Central memory CD8-positive, alpha-beta T cell (primary cell): ENCODE measurements around the gene PCBP3.
"Not testable (repeated sequence)": the region's sequence is repeated elsewhere in the genome, so short reads cannot be mapped to it uniquely, and the experiment has no call there.

ENCODE experiments used
- ATAC-seq: fragments of 150-1000 bp; cut with Tn5 transposase; replicated peaks from 2 replicates; pipeline ENCODE4 v1.10.0; 2022; ENCODE audit warnings: mild to moderate bottlenecking, moderate FRiP score, moderate number of reproducible peaks; ENCODE audit not compliant: poor library complexity, severe bottlenecking; ENCODE audit errors: extremely low read depth
- DNase-seq, 2 donors: peaks; one replicate each; pipeline ENCODE4 v3.0.0; 2021; ENCODE audit warnings: low spot score in 2 of 2
- H3K27ac Mint-ChIP-seq: one replicate; pipeline ENCODE4 v1.8.0; 2022; ENCODE audit warnings: low read depth, mild to moderate bottlenecking, moderate library complexity, mixed read lengths
- H3K27me3 Mint-ChIP-seq: one replicate; pipeline ENCODE4 v1.8.0; 2022; ENCODE audit warnings: mixed read lengths
- H3K36me3 Mint-ChIP-seq: one replicate; pipeline ENCODE4 v1.8.0; 2022; ENCODE audit warnings: mild to moderate bottlenecking, moderate library complexity, mixed read lengths; ENCODE audit not compliant: insufficient read depth
- H3K4me1 Mint-ChIP-seq: one replicate; pipeline ENCODE4 v1.8.0; 2022; ENCODE audit warnings: mixed read lengths
- H3K4me3 Mint-ChIP-seq: one replicate; pipeline ENCODE4 v1.8.0; 2022; ENCODE audit warnings: mild to moderate bottlenecking, moderate library complexity, mixed read lengths
- H3K9me3 Mint-ChIP-seq: one replicate; pipeline ENCODE4 v1.8.0; 2022; ENCODE audit warnings: mixed read lengths

Gene PCBP3

DNA sequence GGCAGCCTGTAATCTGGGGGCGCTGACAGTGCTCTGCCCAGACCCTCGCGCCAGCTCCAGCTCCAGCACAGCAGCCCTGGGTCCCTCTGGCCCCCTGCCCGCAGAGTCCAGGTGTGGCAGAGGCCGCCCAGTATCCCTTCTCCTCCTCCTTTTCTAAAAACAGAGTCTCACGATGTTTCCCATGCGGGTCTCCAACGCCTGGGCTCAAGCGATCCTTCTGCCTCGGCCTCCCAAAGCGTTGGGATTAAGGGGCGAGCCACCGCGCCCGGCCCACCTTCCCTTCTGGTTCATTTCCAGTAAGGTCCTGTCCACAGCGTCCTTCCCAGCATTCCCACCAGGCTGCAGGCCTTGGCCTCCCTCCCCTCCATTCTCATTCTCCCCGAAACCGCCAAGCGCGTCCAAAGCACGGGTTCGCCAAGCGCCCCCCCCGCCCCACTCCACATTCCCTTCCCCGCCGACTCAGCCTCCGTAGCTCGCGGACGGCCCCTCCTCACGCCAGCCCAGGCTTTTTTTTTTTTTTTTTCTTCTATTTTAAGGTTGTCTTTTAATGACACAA lies 2.0 kb upstream of the PCBP3 start:
- peaks cover 6% of the 10 kb centered on the region for H3K4me1 Mint-ChIP-seq
- H3K4me3 Mint-ChIP-seq, result peak overlapping the region; percentile 12
- H3K36me3 Mint-ChIP-seq, result peaks cover 7% of the 10 kb centered on the region
- no peak for ATAC-seq
- H3K27me3 Mint-ChIP-seq, result peaks cover 24% of the 10 kb centered on the region
- no peak overlapping the region for H3K27ac Mint-ChIP-seq
- H3K9me3 Mint-ChIP-seq, result peaks cover 5% of the 10 kb centered on the region
- no peak for DNase-seq

DNA sequence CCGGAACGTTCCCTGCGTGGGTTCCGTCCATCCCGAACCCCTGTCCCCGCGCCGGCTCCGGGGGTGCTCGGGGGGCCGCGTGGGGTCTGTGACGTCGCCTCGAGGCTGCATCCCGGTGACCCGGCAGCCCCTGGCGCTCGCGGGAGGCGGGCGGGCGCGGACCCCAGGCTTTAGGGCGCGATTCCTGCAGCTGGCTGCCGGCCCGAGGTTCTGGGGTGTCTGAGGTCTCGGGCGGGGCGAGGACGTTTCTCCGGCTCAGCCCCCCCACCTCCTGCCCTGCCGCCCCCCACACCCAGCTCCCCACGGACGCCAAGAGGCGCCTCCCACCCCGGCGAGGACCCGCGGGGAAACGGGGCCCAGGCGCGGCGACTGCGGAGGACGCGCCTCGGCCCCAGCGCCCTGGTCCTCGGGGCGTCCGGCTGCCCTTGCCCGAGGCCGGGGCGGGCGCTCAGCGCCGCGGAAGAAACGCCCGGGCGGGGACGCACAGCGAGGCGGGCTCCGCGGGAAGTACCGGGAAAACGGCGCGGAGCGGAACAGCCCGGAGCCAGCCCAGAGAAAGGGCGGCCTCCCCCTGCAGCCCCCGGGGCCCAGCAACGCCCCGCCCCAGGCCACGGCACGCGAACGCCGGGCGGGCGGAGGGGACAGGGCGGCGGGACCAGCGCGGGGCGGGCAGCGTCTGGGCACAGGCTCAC lies 1.3 kb upstream of the PCBP3 start:
- Mint-ChIP-seq H3K4me3 (no peak overlapping the region), H3K4me1 (peaks cover 6% of the 10 kb centered on the region), H3K9me3 (peaks cover 5% of the 10 kb centered on the region), H3K27me3 (peaks cover 31% of the 10 kb centered on the region), H3K27ac (no peak overlapping the region), H3K36me3 (peaks cover 7% of the 10 kb centered on the region)
- ATAC-seq, result no peak
- no peak for DNase-seq

DNA sequence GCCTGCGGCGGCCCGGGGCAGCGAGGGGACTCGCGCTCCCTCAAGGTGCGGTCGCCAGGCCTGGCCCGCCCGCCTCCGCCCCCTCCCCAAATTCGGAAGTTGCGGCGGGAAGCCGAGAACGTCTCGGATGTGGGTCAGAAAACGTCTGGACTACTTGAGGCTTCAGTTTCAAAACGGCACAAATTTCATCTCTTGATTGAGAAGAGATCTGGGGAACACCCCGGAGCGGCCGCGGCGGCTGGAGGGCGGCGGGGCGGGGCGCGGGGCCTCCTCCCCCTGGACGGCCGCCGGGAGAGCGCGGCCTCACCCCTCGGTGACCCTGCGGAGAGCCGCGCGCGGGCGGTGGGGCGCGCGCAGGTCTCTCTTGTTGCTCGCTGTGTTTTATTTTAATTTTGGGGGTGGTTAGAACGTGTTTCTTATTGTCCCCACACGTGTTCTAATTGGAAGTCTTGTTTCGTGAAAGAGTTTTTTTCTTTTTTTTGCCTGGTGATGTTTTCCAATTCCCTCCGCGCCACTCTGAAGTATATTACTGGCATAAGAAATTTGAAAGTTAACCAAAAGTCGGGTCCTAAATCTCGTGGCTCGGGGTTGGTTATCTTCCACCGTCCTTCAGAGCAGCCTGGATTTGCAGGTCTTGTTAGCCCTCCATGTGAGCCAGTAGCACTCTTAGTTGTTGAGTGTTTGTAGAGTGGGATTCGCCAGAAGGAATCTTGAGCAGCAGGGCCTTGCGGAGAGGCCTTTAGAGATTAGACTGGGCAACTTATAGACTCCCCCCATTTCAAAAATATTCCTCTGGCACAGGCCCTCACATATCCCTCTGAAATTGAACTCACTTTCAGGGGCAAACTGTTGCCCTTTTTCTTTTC lies 749 bp downstream of the PCBP3 start:
- H3K4me1 Mint-ChIP-seq, result peaks cover 6% of the 10 kb centered on the region
- peak overlapping the region; percentile 46 for H3K4me3 Mint-ChIP-seq
- no peak overlapping the region for H3K27ac Mint-ChIP-seq
- H3K27me3 Mint-ChIP-seq, result peaks cover 51% of the 10 kb centered on the region
- peaks cover 10% of the 10 kb centered on the region for H3K9me3 Mint-ChIP-seq
- peaks cover 7% of the 10 kb centered on the region for H3K36me3 Mint-ChIP-seq
- DNase-seq (no peak), ATAC-seq (no peak)

DNA sequence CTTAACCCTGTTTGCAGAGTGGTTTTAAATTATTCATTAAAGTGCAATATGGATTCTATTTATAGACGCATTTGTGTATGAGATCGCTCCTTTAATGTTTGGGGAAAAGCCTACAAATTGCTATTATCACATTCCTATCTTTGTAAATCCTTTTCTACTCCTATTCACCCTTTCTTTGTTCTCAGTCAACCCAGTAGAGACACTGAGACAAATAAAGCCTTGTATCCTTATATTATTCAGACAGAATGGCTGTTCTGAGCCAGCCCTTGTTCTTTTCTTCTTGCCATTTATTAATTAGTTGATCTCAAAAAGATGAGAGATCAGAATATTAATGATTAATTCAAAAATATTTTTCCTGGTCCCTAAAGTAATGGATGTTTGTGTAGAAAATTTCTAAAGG lies 8.4 kb downstream of the PCBP3 start:
- H3K36me3 Mint-ChIP-seq, result no peaks in the 10 kb centered on the region
- no peak overlapping the region for H3K27ac Mint-ChIP-seq
- ATAC-seq (no peak), DNase-seq (no peak)
- H3K4me3 Mint-ChIP-seq, result no peak overlapping the region
- peaks cover 84% of the 10 kb centered on the region for H3K27me3 Mint-ChIP-seq
- H3K9me3 Mint-ChIP-seq, result peaks cover 5% of the 10 kb centered on the region
- no peaks in the 10 kb centered on the region for H3K4me1 Mint-ChIP-seq

DNA sequence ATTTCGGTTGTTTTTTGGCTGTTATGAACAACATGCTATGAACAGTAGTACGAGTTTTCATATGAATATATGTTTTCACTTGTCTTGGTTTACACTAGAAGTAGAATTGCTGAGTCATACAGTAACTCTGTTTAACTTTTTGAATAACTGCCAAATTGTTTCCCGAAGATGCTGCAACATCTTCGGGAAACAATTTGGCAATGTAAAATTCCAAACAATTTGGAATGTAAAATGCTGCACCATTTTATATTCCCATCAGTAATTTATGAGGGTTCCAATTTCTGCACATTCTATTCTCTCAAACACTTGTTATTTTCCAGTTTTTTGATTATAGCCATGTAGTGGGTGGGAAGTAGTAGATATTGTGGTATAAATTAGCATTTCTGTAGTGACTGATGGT lies 11.6 kb downstream of the PCBP3 start:
- H3K4me3 Mint-ChIP-seq, result no peak overlapping the region
- H3K9me3 Mint-ChIP-seq, result no peaks in the 10 kb centered on the region
- H3K36me3 Mint-ChIP-seq, result no peaks in the 10 kb centered on the region
- no peaks in the 10 kb centered on the region for H3K4me1 Mint-ChIP-seq
- DNase-seq, result no peak
- peaks cover 85% of the 10 kb centered on the region for H3K27me3 Mint-ChIP-seq
- no peak overlapping the region for H3K27ac Mint-ChIP-seq
- no peak for ATAC-seq

DNA sequence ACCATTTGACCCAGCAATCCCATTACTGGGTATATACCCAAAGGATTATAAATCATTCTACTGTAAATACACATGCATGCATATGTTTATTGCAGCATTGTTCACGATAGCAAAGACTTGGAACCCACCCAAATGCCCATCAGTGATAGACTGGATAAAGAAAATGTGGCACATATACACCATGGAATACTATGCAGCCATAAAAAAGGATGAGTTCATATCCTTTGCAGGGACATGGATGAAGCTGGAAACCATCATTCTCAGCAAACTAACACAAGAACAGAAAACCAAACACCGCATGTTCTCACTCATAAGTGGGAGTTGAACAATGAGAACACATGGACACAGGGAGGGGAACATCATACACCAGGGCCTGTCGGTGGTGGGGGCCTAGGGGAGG lies 12.6 kb downstream of the PCBP3 start:
- not testable (repeated sequence) for H3K36me3 Mint-ChIP-seq, H3K9me3 Mint-ChIP-seq, ATAC-seq, DNase-seq, H3K4me3 Mint-ChIP-seq, H3K27ac Mint-ChIP-seq, H3K4me1 Mint-ChIP-seq
- peaks cover 94% of the 10 kb centered on the region for H3K27me3 Mint-ChIP-seq

DNA sequence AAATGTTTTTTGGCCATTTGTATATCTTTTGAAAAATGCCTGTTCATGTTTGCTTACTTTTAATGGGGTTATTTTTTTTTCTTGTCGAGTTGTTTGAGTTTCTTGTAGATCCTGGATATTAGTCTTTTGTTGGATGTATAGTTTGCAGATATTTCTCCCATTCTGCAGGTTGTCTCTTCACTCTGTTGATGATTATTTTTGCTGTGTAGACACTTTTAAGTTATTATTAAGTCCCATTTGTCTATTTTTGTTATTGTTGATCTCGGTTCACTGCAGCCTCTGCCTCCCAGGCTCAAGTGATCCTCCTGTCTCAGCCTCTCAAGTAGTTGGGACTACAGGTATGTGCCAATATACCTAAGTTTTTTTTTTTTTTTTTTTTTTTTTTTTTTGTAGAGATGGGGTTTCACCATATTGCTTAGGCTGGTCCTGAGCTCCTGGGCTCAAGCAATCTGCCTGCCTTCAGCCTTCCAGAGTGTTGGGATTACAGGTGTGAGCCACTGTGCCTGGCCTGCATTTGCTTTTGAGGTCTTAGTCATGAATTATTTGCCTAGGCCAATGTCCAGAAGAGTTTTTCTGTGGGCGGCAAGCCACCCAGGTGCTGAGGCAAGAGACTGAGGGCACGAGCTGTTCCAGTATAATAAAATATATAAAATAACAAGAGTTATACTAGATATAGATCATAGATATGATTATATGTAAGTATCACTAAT lies 18.5 kb downstream of the PCBP3 start:
- not testable (repeated sequence) for H3K36me3 Mint-ChIP-seq, H3K4me3 Mint-ChIP-seq, ATAC-seq, DNase-seq, H3K4me1 Mint-ChIP-seq, H3K27ac Mint-ChIP-seq
- H3K9me3 Mint-ChIP-seq, result peaks cover 14% of the 10 kb centered on the region
- peaks cover 79% of the 10 kb centered on the region for H3K27me3 Mint-ChIP-seq

DNA sequence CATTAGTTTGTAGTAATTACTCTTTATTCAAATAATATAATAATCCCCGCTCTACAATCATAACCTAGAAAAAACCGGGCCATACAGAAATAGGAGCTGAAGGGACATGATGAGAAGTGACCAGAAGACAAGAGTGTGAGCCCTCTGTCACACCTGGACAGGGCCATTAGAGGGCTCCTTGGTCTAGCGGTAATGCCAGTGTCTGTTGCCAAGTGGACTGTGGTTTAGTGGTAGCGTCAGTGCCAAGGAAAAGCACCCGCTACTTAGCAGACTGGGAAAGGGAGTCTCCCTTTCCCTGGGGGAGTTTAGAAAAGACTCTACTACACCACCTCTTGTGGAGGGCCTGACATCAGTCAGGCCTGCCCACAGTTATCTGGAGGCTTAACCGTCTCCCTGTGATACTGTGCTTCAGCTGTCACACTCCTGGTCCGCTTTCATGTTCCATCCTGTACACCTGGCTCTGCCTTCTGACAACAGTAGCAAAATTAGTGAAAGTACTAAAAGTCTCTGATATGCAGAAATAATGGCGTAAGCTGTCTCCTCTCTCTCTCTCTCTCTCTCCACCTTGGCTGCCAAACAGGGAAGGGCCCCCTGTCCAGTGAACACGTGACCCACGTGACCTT lies 19.2 kb downstream of the PCBP3 start:
- H3K27me3 Mint-ChIP-seq, result peaks cover 72% of the 10 kb centered on the region
- H3K9me3 Mint-ChIP-seq, result peaks cover 20% of the 10 kb centered on the region
- DNase-seq, H3K27ac Mint-ChIP-seq, H3K4me3 Mint-ChIP-seq, H3K36me3 Mint-ChIP-seq, H3K4me1 Mint-ChIP-seq, ATAC-seq: not testable (repeated sequence)

DNA sequence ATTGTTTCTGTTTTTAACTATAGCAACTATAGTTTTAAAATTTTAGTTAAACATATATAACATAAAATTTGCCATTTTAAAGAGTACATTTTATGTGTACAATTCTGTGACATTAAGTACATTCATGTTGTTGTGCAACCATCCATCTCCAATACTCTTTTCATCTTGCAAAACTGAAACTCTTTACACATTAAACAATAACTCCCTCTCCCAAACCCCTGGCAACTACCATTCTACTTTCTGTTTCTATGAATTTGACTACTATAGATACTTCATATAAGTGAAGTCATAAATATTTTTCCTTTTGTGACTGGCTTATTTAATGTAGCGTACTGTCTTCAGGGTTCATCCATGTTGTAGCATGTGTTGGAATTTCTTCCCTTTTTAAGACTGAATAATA lies 25.9 kb downstream of the PCBP3 start:
- Mint-ChIP-seq H3K9me3 (peaks cover 23% of the 10 kb centered on the region), H3K36me3 (peaks cover 1% of the 10 kb centered on the region), H3K27ac (no peak overlapping the region), H3K4me3 (no peak overlapping the region), H3K4me1 (no peaks in the 10 kb centered on the region), H3K27me3 (peaks cover 68% of the 10 kb centered on the region)
- ATAC-seq, result no peak
- no peak for DNase-seq

DNA sequence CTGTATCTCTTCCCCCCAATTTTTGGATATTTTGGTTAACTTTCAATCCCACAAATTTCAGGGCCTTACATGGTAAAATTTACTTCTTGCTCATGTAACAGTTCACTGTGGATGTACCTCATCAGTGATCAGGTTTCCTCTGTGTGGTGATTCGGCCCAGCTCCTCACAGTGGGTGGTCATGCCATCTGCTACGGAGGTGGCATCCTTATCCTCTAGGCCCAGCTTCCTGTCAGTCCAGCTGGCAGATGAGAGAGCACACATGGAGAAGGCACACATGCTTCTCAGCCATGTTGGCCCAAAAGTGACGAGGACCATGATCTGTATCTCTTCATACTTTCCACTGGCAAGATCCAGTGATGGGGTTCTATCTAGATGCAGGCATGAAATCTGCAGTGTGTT lies 27.2 kb downstream of the PCBP3 start:
- no peak for ATAC-seq
- H3K27ac Mint-ChIP-seq, result no peak overlapping the region
- H3K4me1 Mint-ChIP-seq, result no peaks in the 10 kb centered on the region
- H3K27me3 Mint-ChIP-seq, result peaks cover 72% of the 10 kb centered on the region
- peaks cover 18% of the 10 kb centered on the region for H3K9me3 Mint-ChIP-seq
- DNase-seq, result no peak
- H3K36me3 Mint-ChIP-seq, result peaks cover 1% of the 10 kb centered on the region
- H3K4me3 Mint-ChIP-seq, result no peak overlapping the region

DNA sequence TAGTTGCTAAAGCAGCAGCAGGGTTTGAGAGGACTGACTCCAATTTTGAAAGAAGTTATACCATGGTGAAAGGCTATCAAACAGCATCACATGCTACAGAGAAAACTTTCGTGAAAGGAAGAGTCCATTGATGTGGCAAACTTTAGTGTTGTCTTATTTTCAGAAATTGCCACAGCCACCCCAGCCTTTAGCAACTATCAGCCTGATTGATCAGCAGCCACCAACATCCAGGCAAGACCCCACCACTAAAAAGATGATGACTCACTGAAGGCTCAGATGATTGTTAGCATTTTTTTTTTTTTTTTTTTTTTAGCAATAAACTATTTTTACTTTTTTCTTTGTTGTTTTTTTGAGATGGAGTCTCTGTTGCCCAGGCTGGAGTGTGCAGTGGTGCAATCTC lies 35.3 kb downstream of the PCBP3 start:
- not testable (repeated sequence) for ATAC-seq, H3K27ac Mint-ChIP-seq, H3K36me3 Mint-ChIP-seq, H3K4me3 Mint-ChIP-seq, H3K9me3 Mint-ChIP-seq, DNase-seq, H3K4me1 Mint-ChIP-seq
- H3K27me3 Mint-ChIP-seq, result peaks cover 50% of the 10 kb centered on the region

DNA sequence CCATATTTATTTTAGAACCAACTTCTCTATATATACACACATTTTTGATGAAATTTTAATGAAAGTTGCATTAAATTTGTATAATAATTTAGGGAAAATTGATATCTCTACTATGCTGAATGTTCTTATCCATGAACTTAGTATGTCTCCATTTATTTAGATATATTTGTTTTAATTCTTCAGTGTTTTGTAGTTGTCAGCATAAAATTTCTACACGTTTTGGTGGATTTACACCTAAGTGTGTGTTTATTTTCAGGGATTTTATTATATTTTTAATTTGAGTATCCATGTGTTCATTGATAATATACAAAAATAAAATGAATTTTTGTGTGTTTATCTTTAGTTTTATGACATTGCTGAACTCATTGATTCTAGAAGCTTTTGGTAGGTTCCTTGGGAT lies 36.7 kb downstream of the PCBP3 start:
- H3K27me3 Mint-ChIP-seq, result peaks cover 50% of the 10 kb centered on the region
- H3K4me3 Mint-ChIP-seq, result no peak overlapping the region
- H3K36me3 Mint-ChIP-seq, result no peaks in the 10 kb centered on the region
- no peak overlapping the region for H3K27ac Mint-ChIP-seq
- H3K4me1 Mint-ChIP-seq, result no peaks in the 10 kb centered on the region
- no peaks in the 10 kb centered on the region for H3K9me3 Mint-ChIP-seq
- no peak for DNase-seq
- ATAC-seq, result no peak
